ENCODE measurements around the gene SNU13.

DNA sequence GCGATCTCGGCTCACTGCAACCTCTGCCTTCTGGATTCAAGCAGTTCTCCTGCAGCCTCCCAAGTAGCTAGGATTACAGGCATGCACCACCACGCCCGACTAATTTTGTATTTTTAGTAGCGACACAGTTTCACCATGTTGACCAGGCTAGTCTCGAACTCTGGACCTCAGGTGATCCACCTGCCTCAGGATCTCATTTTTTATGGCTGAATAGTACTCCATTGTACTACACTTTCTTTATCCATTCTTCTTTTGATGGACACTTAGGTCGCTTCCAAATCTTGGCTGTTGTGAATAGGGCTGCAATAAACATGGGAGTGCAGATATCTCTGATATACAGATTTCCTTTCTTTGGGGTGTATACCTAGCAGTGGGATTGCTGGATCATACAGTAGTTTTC is 46.8 kb downstream of the SNU13 start:
- no peak for TF ChIP-seq SMC3 (IDR thresholded peaks at IDR 0.05; ENCODE audit: low read depth, low read length)
- TF ChIP-seq, protein P1, sequence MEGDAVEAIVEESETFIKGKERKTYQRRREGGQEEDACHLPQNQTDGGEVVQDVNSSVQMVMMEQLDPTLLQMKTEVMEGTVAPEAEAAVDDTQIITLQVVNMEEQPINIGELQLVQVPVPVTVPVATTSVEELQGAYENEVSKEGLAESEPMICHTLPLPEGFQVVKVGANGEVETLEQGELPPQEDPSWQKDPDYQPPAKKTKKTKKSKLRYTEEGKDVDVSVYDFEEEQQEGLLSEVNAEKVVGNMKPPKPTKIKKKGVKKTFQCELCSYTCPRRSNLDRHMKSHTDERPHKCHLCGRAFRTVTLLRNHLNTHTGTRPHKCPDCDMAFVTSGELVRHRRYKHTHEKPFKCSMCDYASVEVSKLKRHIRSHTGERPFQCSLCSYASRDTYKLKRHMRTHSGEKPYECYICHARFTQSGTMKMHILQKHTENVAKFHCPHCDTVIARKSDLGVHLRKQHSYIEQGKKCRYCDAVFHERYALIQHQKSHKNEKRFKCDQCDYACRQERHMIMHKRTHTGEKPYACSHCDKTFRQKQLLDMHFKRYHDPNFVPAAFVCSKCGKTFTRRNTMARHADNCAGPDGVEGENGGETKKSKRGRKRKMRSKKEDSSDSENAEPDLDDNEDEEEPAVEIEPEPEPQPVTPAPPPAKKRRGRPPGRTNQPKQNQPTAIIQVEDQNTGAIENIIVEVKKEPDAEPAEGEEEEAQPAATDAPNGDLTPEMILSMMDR (conservative IDR thresholded peaks at IDR 0.05; ENCODE audit: low read depth, low read length): no peak
- TF ChIP-seq, protein P2, sequence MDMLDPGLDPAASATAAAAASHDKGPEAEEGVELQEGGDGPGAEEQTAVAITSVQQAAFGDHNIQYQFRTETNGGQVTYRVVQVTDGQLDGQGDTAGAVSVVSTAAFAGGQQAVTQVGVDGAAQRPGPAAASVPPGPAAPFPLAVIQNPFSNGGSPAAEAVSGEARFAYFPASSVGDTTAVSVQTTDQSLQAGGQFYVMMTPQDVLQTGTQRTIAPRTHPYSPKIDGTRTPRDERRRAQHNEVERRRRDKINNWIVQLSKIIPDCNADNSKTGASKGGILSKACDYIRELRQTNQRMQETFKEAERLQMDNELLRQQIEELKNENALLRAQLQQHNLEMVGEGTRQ (IDR thresholded peaks at IDR 0.05; ENCODE audit: low read depth, low read length): no peak
- no peak for TF ChIP-seq POLR2A (IDR thresholded peaks at IDR 0.05; ENCODE audit: low read depth, low read length)
- no peak for TF ChIP-seq CHD1 (IDR thresholded peaks at IDR 0.05; ENCODE audit: low read depth, low read length)
- TF ChIP-seq, protein P3, sequence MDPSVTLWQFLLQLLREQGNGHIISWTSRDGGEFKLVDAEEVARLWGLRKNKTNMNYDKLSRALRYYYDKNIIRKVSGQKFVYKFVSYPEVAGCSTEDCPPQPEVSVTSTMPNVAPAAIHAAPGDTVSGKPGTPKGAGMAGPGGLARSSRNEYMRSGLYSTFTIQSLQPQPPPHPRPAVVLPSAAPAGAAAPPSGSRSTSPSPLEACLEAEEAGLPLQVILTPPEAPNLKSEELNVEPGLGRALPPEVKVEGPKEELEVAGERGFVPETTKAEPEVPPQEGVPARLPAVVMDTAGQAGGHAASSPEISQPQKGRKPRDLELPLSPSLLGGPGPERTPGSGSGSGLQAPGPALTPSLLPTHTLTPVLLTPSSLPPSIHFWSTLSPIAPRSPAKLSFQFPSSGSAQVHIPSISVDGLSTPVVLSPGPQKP (IDR thresholded peaks at IDR 0.05; ENCODE audit: borderline replicate concordance, low read depth, low read length): no peak

Data from IMR-90 (cell line).